Measurements from ENCODE around the gene SHISA7. TPM values are rescaled to one million over a fixed set of nuclear protein-coding genes. Genes with fewer than 3 reads are reported as not detected.

The SHISA7 gene
- total and polyA plus RNA-seq, 5 donors from 2014 or later, result not detected

- peak overlapping the region in 1 of 3 donors; percentile 19 for H3K27ac Mint-ChIP-seq
- Histone ChIP-seq H3K4me3 (ENCODE audit: low read depth, low read length) (no peak overlapping the region), H3K27ac (ENCODE audit: insufficient read depth, low read length, poor library complexity, severe bottlenecking) (no peak overlapping the region), H3K4me1 (ENCODE audit: control insufficient read depth, insufficient read depth, low read length, poor library complexity, severe bottlenecking) (peaks cover 35% of the 10 kb centered on the region), H3K27me3 (ENCODE audit: control insufficient read depth, insufficient read depth, low read length) (no peaks in the 10 kb centered on the region), H3K36me3 (ENCODE audit: control insufficient read depth, insufficient read depth, low read length) (peaks cover 41% of the 10 kb centered on the region), H3K9me3 (ENCODE audit: control insufficient read depth in 2 of 2, low read length in 2 of 2) (no peaks in the 10 kb centered on the region)
- no peak for DNase-seq
- H3K36me3 Mint-ChIP-seq, result peaks cover 30% of the 10 kb centered on the region
- peak overlapping the region in 2 of 4 donors; percentile 70 to 80 for H3K4me3 Mint-ChIP-seq
- no peaks in the 10 kb centered on the region for H3K27me3 Mint-ChIP-seq
- peaks cover 5 to 62% (median 33%) of the 10 kb centered on the region in 4 donors for H3K4me1 Mint-ChIP-seq
- ATAC-seq (ENCODE audit: low read depth in 2 of 2), result no peak
- peaks cover 0 to 2% (median 0%) of the 10 kb centered on the region in 7 donors for H3K9me3 Mint-ChIP-seq
These were observed 52.6 kb downstream of the SHISA7 start for GRCh38 chr19:55390461-55390880.

- no peaks in the 10 kb centered on the region for H3K9me3 ChIP-seq (ENCODE audit: control insufficient read depth in 2 of 2, low read length in 2 of 2)
- H3K27ac ChIP-seq (ENCODE audit: insufficient read depth, low read length, poor library complexity, severe bottlenecking), result no peak overlapping the region
- peaks cover 0 to 2% (median 0%) of the 10 kb centered on the region in 7 donors for H3K9me3 Mint-ChIP-seq
- H3K27ac Mint-ChIP-seq, result peak overlapping the region in 2 of 3 donors; percentile 19 to 46
- H3K4me1 Mint-ChIP-seq, result peaks cover 5 to 68% (median 34%) of the 10 kb centered on the region in 4 donors
- H3K36me3 ChIP-seq (ENCODE audit: control insufficient read depth, insufficient read depth, low read length), result peaks cover 41% of the 10 kb centered on the region
- no peak overlapping the region for H3K4me3 ChIP-seq (ENCODE audit: low read depth, low read length)
- no peak for DNase-seq
- peak overlapping the region; percentile 28 to 80 (median 54) for H3K4me3 Mint-ChIP-seq
- peaks cover 42% of the 10 kb centered on the region for H3K4me1 ChIP-seq (ENCODE audit: control insufficient read depth, insufficient read depth, low read length, poor library complexity, severe bottlenecking)
- H3K27me3 ChIP-seq (ENCODE audit: control insufficient read depth, insufficient read depth, low read length), result no peaks in the 10 kb centered on the region
- peaks cover 30% of the 10 kb centered on the region for H3K36me3 Mint-ChIP-seq
- H3K27me3 Mint-ChIP-seq, result no peaks in the 10 kb centered on the region
- no peak for ATAC-seq (ENCODE audit: low read depth in 2 of 2)
These were observed 53.4 kb downstream of the SHISA7 start for GRCh38 chr19:55389386-55390317.

GRCh38 chr19:55387736-55388497 is 55.2 kb downstream of the SHISA7 start:
- H3K9me3 Mint-ChIP-seq, result peaks cover 0 to 2% (median 0%) of the 10 kb centered on the region in 7 donors
- H3K27ac Mint-ChIP-seq, result peak overlapping the region; percentile 84 to 100 (median 95)
- H3K36me3 ChIP-seq (ENCODE audit: control insufficient read depth, insufficient read depth, low read length), result peaks cover 41% of the 10 kb centered on the region
- ATAC-seq (ENCODE audit: low read depth in 2 of 2) (no peak), DNase-seq (no peak)
- peaks cover 5 to 75% (median 36%) of the 10 kb centered on the region in 4 donors for H3K4me1 Mint-ChIP-seq
- H3K27me3 Mint-ChIP-seq, result no peaks in the 10 kb centered on the region
- peak overlapping the region; percentile 94 for H3K27ac ChIP-seq (ENCODE audit: insufficient read depth, low read length, poor library complexity, severe bottlenecking)
- no peaks in the 10 kb centered on the region for H3K27me3 ChIP-seq (ENCODE audit: control insufficient read depth, insufficient read depth, low read length)
- H3K9me3 ChIP-seq (ENCODE audit: control insufficient read depth in 2 of 2, low read length in 2 of 2), result no peaks in the 10 kb centered on the region
- peaks cover 30% of the 10 kb centered on the region for H3K36me3 Mint-ChIP-seq
- H3K4me3 ChIP-seq (ENCODE audit: low read depth, low read length), result peak overlapping the region; percentile 90
- H3K4me1 ChIP-seq (ENCODE audit: control insufficient read depth, insufficient read depth, low read length, poor library complexity, severe bottlenecking), result peaks cover 53% of the 10 kb centered on the region
- H3K4me3 Mint-ChIP-seq, result peak overlapping the region; percentile 97 to 100 (median 100)

- peaks cover 29% of the 10 kb centered on the region for H3K36me3 Mint-ChIP-seq
- ATAC-seq (ENCODE audit: low read depth in 2 of 2), result no peak
- H3K9me3 ChIP-seq (ENCODE audit: control insufficient read depth in 2 of 2, low read length in 2 of 2), result no peaks in the 10 kb centered on the region
These were observed 56.6 kb downstream of the SHISA7 start for GRCh38 chr19:55386493-55386971.

GRCh38 chr19:55385724-55386492 is 57.2 kb downstream of the SHISA7 start, which contains the start of gene RPL28:
Gene RPL28 (plus strand): TSS chr19:55385932. CDS start chr19:55386358, 426 bp downstream.
- H3K4me1 ChIP-seq (ENCODE audit: control insufficient read depth, insufficient read depth, low read length, poor library complexity, severe bottlenecking), result peaks cover 61% of the 10 kb centered on the region
- H3K27ac ChIP-seq (ENCODE audit: insufficient read depth, low read length, poor library complexity, severe bottlenecking), result peak within 1 kb of the TSS; percentile 94
- peaks cover 30% of the 10 kb centered on the region for H3K36me3 Mint-ChIP-seq
- peaks cover 5 to 81% (median 36%) of the 10 kb centered on the region in 4 donors for H3K4me1 Mint-ChIP-seq
- DNase-seq (peak; percentile 97 to 99 (median 99)), ATAC-seq (ENCODE audit: low read depth in 2 of 2) (peak; percentile 75 to 79)
- H3K9me3 ChIP-seq (ENCODE audit: control insufficient read depth in 2 of 2, low read length in 2 of 2), result no peaks in the 10 kb centered on the region
- peak within 1 kb of the TSS; percentile 95 to 100 (median 99) for H3K27ac Mint-ChIP-seq
- H3K36me3 ChIP-seq (ENCODE audit: control insufficient read depth, insufficient read depth, low read length), result peaks cover 31% of the 10 kb centered on the region
- peaks cover 0 to 2% (median 0%) of the 10 kb centered on the region in 7 donors for H3K9me3 Mint-ChIP-seq
- H3K27me3 Mint-ChIP-seq, result no peaks in the 10 kb centered on the region
- peak within 1 kb of the TSS; percentile 97 to 100 (median 100) for H3K4me3 Mint-ChIP-seq
- no peaks in the 10 kb centered on the region for H3K27me3 ChIP-seq (ENCODE audit: control insufficient read depth, insufficient read depth, low read length)
- peak within 1 kb of the TSS; percentile 94 for H3K4me3 ChIP-seq (ENCODE audit: low read depth, low read length)

More at GRCh38 chr19:55386493-55386971, 56.6 kb downstream of the SHISA7 start:
- no peaks in the 10 kb centered on the region for H3K27me3 Mint-ChIP-seq
- DNase-seq, result peak in 1 of 3 donors; percentile 30
- peaks cover 0 to 2% (median 0%) of the 10 kb centered on the region in 7 donors for H3K9me3 Mint-ChIP-seq
- peak overlapping the region; percentile 94 for H3K27ac ChIP-seq (ENCODE audit: insufficient read depth, low read length, poor library complexity, severe bottlenecking)
- peak overlapping the region; percentile 95 to 100 (median 99) for H3K27ac Mint-ChIP-seq
- no peaks in the 10 kb centered on the region for H3K27me3 ChIP-seq (ENCODE audit: control insufficient read depth, insufficient read depth, low read length)
- peak overlapping the region; percentile 97 to 100 (median 100) for H3K4me3 Mint-ChIP-seq
- peaks cover 37% of the 10 kb centered on the region for H3K36me3 ChIP-seq (ENCODE audit: control insufficient read depth, insufficient read depth, low read length)
- peaks cover 5 to 81% (median 38%) of the 10 kb centered on the region in 4 donors for H3K4me1 Mint-ChIP-seq
- H3K4me3 ChIP-seq (ENCODE audit: low read depth, low read length), result peak overlapping the region; percentile 90
- peaks cover 61% of the 10 kb centered on the region for H3K4me1 ChIP-seq (ENCODE audit: control insufficient read depth, insufficient read depth, low read length, poor library complexity, severe bottlenecking)

GRCh38 chr19:55384920-55385723 is 58.0 kb downstream of the SHISA7 start:
- H3K4me1 Mint-ChIP-seq, result peaks cover 5 to 75% (median 32%) of the 10 kb centered on the region in 4 donors
- Histone ChIP-seq H3K4me3 (ENCODE audit: low read depth, low read length) (peak overlapping the region; percentile 94), H3K27me3 (ENCODE audit: control insufficient read depth, insufficient read depth, low read length) (no peaks in the 10 kb centered on the region), H3K36me3 (ENCODE audit: control insufficient read depth, insufficient read depth, low read length) (peaks cover 25% of the 10 kb centered on the region), H3K9me3 (ENCODE audit: control insufficient read depth in 2 of 2, low read length in 2 of 2) (no peaks in the 10 kb centered on the region), H3K27ac (ENCODE audit: insufficient read depth, low read length, poor library complexity, severe bottlenecking) (peak overlapping the region; percentile 94), H3K4me1 (ENCODE audit: control insufficient read depth, insufficient read depth, low read length, poor library complexity, severe bottlenecking) (peaks cover 61% of the 10 kb centered on the region)
- H3K27ac Mint-ChIP-seq, result peak overlapping the region; percentile 95 to 100 (median 99)
- H3K4me3 Mint-ChIP-seq, result peak overlapping the region; percentile 97 to 100 (median 100)
- DNase-seq (peak; percentile 95 to 97 (median 96)), ATAC-seq (ENCODE audit: low read depth in 2 of 2) (peak; percentile 85 to 86)
- H3K9me3 Mint-ChIP-seq, result peaks cover 0 to 2% (median 0%) of the 10 kb centered on the region in 7 donors
- H3K27me3 Mint-ChIP-seq, result no peaks in the 10 kb centered on the region
- peaks cover 24% of the 10 kb centered on the region for H3K36me3 Mint-ChIP-seq
